HG03565 (cell line): ENCODE data around the gene TMPRSS9.

ENCODE experiments used
- ATAC-seq: cut with Tn5 transposase; IDR thresholded peaks from one replicate; pipeline ENCODE4 v1.9.1; 2021; ENCODE audit warnings: mild to moderate bottlenecking, moderate library complexity; ENCODE audit not compliant: unreplicated experiment

TMPRSS9 gene

GRCh38 chr19:2329149-2329478, 31.0 kb upstream of the TMPRSS9 start:
- no peak for ATAC-seq

GRCh38 chr19:2329501-2329916, 30.6 kb upstream of the TMPRSS9 start:
- ATAC-seq: no peak

- no peak for ATAC-seq
Measured at GRCh38 chr19:2330255-2330631, 29.8 kb upstream of the TMPRSS9 start.

DNA sequence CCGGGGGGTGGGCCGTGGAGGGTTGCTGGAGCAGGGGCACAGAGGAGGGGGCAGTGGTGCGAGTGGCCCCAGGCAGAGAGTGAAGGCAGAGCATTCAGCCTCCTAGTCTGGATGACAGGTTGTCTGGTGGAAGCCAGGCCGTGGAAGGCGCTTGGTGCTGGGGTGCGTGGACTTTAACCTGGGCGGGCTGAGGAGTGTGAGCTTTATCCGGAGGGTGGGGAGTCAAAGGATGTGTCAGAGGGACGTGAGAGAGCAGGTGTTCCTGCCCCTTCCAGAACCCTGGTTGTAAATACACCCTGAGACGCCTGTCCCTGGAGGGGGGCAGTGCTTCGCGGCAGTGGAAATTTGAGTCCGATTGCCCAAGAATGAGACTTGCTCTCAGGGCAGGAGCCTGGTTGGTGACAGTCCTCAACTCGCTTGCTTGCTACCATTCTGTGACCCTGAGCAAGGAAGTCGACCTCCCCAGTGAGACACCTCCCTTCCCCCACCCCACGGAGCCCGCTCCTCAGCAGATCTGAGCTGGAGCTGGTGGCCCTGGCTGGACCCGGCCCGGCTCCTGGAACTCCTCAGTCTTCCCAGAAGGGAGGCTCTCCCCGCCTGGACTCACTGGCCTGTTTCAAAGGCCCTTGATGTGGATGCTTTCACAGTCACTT, 29.3 kb upstream of the TMPRSS9 start:
- ATAC-seq: no peak

DNA sequence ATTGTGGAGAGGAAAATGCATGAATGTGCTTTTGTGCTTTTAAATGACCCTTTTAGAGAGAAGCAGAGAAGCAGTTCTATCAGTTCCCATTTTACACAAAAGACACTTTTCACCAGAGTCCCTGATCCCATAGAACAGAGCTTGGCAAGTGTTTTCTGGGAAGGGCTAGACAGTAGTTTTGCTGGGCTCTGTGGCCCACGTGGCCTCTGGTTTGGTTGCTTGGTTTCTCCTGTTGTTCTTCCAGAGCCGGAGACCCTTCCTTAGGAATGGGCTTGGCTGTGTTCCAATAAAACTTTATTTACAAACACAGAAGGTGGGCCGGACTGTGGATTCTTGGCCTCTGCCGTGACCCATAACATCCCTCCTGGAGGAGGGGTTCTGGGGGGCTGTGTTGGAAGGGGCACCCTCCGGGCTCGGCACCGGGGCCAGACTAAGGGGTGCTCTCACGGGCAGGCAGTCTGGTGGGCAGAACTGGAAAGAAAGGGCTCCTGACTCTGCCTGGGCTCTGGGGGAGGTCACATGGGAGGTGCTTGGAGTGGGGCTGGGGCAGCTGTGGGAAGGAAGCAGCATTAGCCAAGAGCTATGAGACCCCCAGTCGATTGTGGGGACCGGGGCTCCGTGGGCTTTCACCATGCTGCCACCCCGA, 28.3 kb upstream of the TMPRSS9 start:
- no peak for ATAC-seq

DNA sequence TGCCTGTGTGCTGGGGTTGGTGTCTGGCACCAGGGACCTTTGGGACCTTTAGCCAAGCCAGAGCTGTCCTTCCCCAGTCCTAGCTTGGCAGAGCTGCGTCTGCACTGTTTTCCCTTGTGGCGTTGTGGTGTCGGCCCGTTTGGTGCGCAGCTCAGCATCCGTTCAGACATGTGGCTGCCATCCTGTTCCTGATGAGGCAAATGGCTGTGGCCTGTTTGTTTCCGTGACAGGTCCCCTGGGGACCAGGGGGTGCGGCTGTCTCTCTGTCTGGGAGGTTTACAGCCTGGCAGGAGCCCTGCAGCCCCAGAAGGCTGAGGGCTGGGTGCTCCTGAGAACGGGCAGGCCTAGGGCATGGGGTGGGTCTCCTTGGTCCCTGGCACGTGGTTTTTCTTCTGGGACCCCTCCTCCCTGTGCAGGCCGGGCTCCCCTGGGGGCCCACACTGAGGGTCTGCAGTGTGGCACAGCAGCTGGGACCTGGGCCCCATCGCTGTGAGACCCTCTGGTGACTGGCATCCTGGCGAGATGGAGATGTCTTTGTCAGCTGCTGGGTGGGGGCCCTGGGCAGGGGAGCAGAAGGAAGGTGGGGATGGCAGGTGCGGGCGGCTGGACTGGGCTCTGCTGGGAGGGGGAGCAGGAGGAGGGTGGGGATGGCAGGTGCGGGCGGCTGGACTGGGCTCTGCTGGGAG, 27.6 kb upstream of the TMPRSS9 start:
- no peak for ATAC-seq

DNA sequence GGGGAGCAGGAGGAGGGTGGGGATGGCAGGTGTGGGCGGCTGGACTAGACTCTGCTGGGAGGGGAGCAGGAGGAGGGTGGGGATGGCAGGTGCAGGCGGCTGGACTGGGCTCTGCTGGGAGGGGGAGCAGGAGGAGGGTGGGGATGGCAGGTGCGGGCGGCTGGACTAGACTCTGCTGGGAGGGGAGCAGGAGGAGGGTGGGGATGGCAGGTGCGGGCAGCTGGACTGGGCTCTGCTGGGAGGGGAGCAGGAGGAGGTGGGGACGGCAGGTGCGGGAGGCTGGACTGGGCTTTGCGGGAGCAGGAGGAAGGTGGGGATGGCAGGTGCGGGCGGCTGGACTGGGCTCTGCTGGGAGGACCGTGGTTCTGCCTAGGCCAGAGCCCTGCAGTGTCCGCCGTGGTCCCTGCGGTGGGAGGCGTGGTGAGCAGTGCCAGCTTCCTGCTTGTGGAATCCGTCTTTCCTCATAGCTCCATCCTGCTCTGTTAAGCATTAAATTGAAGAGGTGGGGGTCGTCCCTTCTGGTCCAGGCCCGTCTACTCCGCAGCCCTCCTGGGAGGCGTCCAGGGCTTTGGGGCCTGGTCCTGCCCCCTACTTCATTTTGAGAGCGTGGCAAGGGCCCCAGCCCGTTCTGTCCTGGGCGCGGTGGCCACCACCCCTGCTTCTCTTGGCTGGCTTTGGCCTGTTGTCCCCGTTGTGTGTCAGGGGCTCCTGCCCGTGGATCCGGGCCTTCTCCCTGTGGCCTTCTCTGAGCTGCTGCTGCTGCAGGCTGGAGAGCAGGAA, 26.8 kb upstream of the TMPRSS9 start:
- ATAC-seq: no peak

- no peak for ATAC-seq
Measured at GRCh38 chr19:2333807-2334211, 26.3 kb upstream of the TMPRSS9 start.

DNA sequence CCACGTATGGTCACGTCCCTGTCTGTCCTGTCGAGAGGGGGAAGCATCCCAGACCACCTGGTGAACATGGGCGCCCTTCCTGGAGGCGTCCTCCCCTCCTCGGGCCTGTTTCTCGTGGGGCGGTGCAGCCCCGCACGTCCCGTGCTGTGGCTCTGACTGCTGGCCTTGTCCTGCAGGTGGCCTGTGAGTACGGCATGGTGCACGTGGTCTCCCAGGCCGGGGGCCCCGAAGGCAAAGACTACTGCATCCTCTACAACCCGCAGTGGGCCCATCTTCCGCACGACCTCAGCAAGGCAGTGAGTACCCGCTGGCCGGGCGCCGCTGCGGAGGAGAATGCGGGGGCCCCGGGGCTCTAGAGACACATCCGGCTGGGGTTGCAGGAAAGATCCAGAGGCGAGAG, 25.6 kb upstream of the TMPRSS9 start:
- no peak for ATAC-seq

DNA sequence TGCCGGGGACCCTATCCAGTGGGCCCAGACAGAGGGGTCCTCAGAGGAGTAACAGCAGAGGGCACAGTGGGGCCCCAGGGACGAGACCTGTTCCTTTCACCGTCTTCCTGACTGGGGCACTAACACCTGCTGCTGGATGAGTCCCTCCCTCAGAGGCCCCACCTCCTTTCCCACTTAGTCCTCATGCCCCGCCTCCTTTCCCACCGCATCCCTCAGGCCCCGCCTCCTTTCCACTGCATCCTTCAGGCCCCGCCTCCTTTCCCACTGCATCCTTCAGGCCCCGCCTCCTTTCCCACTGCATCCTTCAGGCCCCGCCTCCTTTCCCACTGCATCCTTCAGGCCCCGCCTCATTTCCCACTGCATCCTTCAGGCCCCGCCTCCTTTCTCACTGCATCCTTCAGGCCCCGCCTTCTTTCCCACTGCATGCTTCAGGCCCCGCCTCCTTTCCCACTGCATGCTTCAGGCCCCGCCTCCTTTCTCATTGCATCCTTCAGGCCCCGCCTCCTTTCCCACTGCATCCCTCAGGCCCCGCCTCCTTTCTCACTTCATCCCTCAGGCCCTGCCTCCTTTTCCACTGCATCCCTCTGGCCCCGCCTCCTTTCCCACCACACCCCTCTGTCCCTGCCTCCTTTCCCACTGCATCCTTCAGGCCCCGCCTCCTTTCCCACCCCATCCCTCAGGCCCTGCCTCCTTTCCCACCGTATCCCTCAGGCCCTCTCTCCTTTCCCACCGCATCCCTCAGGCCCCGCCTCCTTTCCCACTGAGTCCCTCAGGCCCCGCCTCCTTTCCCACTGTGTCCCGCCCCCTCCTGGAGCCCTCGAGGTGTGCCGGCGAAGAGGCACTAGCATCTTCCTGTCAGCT, 24.8 kb upstream of the TMPRSS9 start:
- ATAC-seq: no peak

- ATAC-seq: no peak
Measured at GRCh38 chr19:2335848-2336247, 24.2 kb upstream of the TMPRSS9 start.

- ATAC-seq: no peak
Measured at GRCh38 chr19:2336528-2337328, 23.3 kb upstream of the TMPRSS9 start.

- ATAC-seq: no peak
Measured at GRCh38 chr19:2337329-2337707, 22.7 kb upstream of the TMPRSS9 start.

- ATAC-seq: no peak
Measured at GRCh38 chr19:2338055-2338615, 21.9 kb upstream of the TMPRSS9 start.

GRCh38 chr19:2338751-2339643, 21.1 kb upstream of the TMPRSS9 start:
- ATAC-seq: no peak

DNA sequence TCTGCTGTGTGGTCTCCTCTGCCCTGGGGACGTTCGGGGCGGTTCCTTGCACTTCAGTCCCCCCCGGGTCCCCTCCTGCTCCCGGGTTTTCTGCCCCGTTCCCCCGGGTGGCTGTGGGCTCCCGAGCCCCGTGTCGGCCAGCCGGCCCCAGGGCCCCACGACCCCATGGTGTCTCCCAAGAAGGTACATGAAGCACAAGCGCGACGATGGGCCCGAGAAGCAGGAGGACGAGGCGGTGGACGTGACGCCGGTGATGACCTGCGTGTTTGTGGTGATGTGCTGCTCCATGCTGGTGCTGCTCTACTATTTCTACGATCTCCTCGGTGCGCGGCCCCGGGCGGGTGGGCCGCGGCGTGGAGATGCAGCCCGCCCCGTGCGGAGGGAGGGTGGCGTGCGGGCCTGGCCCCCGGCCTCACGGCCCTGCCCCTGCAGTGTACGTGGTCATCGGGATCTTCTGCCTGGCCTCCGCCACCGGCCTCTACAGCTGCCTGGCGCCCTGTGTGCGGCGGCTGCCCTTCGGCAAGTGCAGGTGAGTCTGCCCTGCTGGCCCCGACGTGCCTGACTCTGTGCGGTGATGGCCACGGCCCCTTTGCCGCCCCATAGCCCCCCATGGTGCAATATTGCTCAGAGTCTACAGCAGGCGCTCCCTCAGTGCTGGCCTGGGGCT, 20.3 kb upstream of the TMPRSS9 start:
- ATAC-seq: no peak

DNA sequence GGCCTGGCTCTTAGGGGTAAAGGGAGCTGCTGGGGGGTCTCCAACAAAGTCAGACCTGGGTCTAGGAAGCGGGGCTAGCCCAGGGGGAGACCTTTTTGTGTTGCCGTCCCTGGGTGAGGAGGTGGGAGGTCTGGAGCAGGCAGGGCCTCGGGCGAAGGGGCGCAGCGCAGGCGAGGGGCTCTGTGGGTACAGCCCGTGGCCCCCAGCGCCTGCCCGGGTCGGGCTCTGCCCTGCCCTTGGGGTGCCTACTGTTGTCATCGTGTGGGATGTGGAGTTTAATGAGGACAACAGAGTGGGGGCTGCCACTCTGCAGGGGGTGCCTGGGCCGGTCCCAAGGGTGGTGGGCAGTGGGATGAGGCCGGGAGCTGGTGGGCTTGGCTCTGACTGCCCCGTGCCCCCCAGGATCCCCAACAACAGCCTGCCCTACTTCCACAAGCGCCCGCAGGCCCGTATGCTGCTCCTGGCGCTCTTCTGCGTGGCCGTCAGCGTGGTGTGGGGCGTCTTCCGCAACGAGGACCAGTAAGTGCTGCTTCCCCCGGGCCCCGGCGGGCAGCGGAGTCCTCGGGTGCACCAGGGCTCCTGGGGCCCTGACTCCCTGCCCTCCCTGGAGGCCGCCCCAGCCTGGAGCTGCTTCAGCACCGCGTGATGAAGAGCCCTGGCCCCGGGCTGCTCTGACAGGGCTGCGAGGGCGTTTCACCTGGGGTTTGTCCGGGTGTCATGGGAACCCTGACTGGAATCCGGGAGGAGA, 19.4 kb upstream of the TMPRSS9 start:
- no peak for ATAC-seq
